ENCODE results near the gene PAPOLB. TPM values are rescaled to one million over a fixed set of nuclear protein-coding genes. Genes with fewer than 3 reads are reported as not detected.

PAPOLB gene
- total and polyA plus RNA-seq, 2 experiments from 2014 or later, result not detected

DNA sequence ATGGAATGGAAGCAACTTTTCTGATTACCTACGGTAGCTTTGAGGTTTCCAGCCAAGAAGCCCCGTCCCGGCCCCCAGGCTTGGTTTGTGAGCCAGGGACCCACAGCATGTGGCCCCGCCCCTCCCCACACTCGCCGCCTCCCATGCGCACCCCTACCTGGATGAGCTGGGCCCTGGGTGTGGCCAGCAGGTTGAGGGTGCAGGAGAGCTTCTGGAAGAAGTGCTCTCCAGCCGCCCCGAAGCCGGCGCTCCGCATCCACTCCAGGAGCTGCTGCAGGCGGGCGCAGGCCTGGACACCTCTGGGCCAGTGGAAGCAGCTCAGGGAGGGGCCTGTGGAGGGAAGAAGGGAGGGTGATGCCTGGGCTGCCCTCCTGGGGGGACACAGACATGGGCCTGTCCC is 46.7 kb downstream of the PAPOLB start:
- TF ChIP-seq EZH2phosphoT487 (IDR thresholded peaks at IDR 0.05; ENCODE audit: low read depth, severe bottlenecking, unreplicated experiment) (no peak), EZH2 (IDR thresholded peaks at IDR 0.05; ENCODE audit: borderline replicate concordance) (no peak)
- TF ChIP-seq, protein P1, sequence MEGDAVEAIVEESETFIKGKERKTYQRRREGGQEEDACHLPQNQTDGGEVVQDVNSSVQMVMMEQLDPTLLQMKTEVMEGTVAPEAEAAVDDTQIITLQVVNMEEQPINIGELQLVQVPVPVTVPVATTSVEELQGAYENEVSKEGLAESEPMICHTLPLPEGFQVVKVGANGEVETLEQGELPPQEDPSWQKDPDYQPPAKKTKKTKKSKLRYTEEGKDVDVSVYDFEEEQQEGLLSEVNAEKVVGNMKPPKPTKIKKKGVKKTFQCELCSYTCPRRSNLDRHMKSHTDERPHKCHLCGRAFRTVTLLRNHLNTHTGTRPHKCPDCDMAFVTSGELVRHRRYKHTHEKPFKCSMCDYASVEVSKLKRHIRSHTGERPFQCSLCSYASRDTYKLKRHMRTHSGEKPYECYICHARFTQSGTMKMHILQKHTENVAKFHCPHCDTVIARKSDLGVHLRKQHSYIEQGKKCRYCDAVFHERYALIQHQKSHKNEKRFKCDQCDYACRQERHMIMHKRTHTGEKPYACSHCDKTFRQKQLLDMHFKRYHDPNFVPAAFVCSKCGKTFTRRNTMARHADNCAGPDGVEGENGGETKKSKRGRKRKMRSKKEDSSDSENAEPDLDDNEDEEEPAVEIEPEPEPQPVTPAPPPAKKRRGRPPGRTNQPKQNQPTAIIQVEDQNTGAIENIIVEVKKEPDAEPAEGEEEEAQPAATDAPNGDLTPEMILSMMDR (IDR thresholded peaks at IDR 0.05; ENCODE audit: poor library complexity), result no peak
- Histone ChIP-seq H3K9me3 (ENCODE audit: low read depth) (no peaks in the 10 kb centered on the region), H4K20me1 (ENCODE audit: insufficient read depth, poor library complexity, severe bottlenecking) (no peaks in the 10 kb centered on the region), H3K36me3 (replicated peaks; ENCODE audit: insufficient read depth, low read depth) (no peaks in the 10 kb centered on the region), H3K27me3 (no peaks in the 10 kb centered on the region), H2AFZ (no peak overlapping the region), H3K27ac (no peak overlapping the region), H3K9me2 (replicated peaks; ENCODE audit: insufficient read depth) (no peaks in the 10 kb centered on the region), H3K4me3 (no peak overlapping the region), H3K4me2 (no peak overlapping the region), H3K4me1 (ENCODE audit: insufficient read depth) (no peaks in the 10 kb centered on the region), H3K79me2 (no peaks in the 10 kb centered on the region)
- WGBS (ENCODE audit: low lambda C conversion rate, missing lambda C conversion rate), result 96% methylated on average over 13 of the region's 14 CpGs
- no peak for DNase-seq (ENCODE audit: low spot score)

DNA sequence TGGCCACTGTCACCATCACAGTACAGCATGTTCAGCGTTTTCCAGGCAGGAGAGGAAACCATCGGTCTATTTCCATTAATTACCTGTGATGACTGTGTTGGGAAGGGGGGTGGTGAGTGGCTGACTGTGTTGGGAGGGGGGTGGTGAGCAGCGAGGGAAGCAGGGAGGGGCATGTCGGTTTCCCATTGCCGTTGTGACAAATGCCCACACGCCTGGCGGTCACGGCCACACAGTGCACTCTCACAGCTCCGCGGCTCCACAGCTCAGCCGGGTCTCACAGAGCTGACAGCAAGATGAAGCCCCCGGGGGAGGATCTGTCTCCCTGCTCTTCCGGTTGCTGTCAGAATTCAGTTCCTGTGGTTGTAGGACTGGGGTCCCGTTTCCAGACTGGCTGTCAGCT is 47.4 kb downstream of the PAPOLB start:
- Histone ChIP-seq H3K4me2 (no peak overlapping the region), H3K4me3 (no peak overlapping the region), H3K4me1 (ENCODE audit: insufficient read depth) (no peaks in the 10 kb centered on the region), H3K36me3 (replicated peaks; ENCODE audit: insufficient read depth, low read depth) (no peaks in the 10 kb centered on the region), H2AFZ (no peak overlapping the region), H3K27me3 (no peaks in the 10 kb centered on the region), H4K20me1 (ENCODE audit: insufficient read depth, poor library complexity, severe bottlenecking) (no peaks in the 10 kb centered on the region), H3K9me3 (ENCODE audit: low read depth) (no peaks in the 10 kb centered on the region), H3K9me2 (replicated peaks; ENCODE audit: insufficient read depth) (no peaks in the 10 kb centered on the region), H3K79me2 (no peaks in the 10 kb centered on the region), H3K27ac (no peak overlapping the region)
- WGBS (ENCODE audit: low lambda C conversion rate, missing lambda C conversion rate), result 83% methylated on average over 10 of the region's 14 CpGs
- TF ChIP-seq EZH2phosphoT487 (IDR thresholded peaks at IDR 0.05; ENCODE audit: low read depth, severe bottlenecking, unreplicated experiment) (no peak), EZH2 (IDR thresholded peaks at IDR 0.05; ENCODE audit: borderline replicate concordance) (no peak)
- TF ChIP-seq, protein P1 (IDR thresholded peaks at IDR 0.05; ENCODE audit: poor library complexity), result no peak
- DNase-seq (ENCODE audit: low spot score), result no peak

DNA sequence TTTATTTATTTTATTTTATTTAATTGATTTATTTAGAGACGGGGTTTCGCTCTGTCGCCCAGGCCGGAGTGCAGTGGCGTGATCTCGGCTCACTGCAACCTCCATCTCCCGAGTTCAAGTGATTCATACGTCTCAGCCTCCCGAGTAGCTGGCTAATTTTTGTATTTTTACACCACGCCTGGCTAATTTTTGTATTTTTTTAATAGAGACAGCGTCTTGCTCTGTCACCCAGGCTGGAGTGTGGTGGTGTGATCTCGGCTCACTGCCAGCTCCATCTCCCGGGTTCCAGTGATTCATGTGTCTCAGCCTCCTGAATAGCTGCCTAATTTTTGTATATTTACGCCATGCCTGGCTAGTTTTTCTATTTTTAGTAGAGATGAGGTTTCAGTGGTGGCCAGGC is 52.2 kb downstream of the PAPOLB start:
- 96% methylated on average over 14 of the region's 14 CpGs for WGBS (ENCODE audit: low lambda C conversion rate, missing lambda C conversion rate)
- TF ChIP-seq EZH2phosphoT487 (IDR thresholded peaks at IDR 0.05; ENCODE audit: low read depth, severe bottlenecking, unreplicated experiment) (no peak), EZH2 (IDR thresholded peaks at IDR 0.05; ENCODE audit: borderline replicate concordance) (no peak)
- TF ChIP-seq, protein P1 (IDR thresholded peaks at IDR 0.05; ENCODE audit: poor library complexity), result no peak
- no peak overlapping the region for H2AFZ ChIP-seq

More for the DNA sequence above, 52.2 kb downstream of the PAPOLB start:
- H3K4me2 ChIP-seq, result no peak overlapping the region
- H3K79me2 ChIP-seq, result no peaks in the 10 kb centered on the region
- no peaks in the 10 kb centered on the region for H3K9me3 ChIP-seq (ENCODE audit: low read depth)
- no peaks in the 10 kb centered on the region for H3K4me1 ChIP-seq (ENCODE audit: insufficient read depth)
- DNase-seq (ENCODE audit: low spot score), result no peak
- no peaks in the 10 kb centered on the region for H3K36me3 ChIP-seq (replicated peaks; ENCODE audit: insufficient read depth, low read depth)
- no peaks in the 10 kb centered on the region for H3K9me2 ChIP-seq (replicated peaks; ENCODE audit: insufficient read depth)
- H3K4me3 ChIP-seq, result no peak overlapping the region
- no peaks in the 10 kb centered on the region for H4K20me1 ChIP-seq (ENCODE audit: insufficient read depth, poor library complexity, severe bottlenecking)
- H3K27ac ChIP-seq, result no peak overlapping the region
- H3K27me3 ChIP-seq, result peaks cover 14% of the 10 kb centered on the region
